Vagina (tissue), 2 donors: ENCODE results near the gene RRP12. TPM values are rescaled to one million over a fixed set of nuclear protein-coding genes. Genes with fewer than 3 reads are reported as not detected.
A peak's percentile ranks its signal among the peaks of the same experiment; 100 is the strongest.

ENCODE experiments used
- DNase-seq, 2 donors: peaks; one replicate each; pipeline ENCODE4 v3.0.0-alpha.2; 2017; ENCODE audit errors: extremely low spot score in 2 of 2
- H3K27ac ChIP-seq: fragments of 200-600 bp; sonication (generic); one replicate; pipeline ENCODE4 v1.5.1; 2019
- H3K27me3 ChIP-seq: fragments of 200-600 bp; sonication (generic); one replicate; pipeline ENCODE4 v1.5.1; 2019
- H3K36me3 ChIP-seq, 2 donors: fragments of 200-600 bp; sonication (generic); one replicate each; pipeline ENCODE4 v1.5.1; 2017 to 2019
- H3K4me1 ChIP-seq: fragments of 200-600 bp; sonication (generic); one replicate; pipeline ENCODE4 v1.5.1; 2019
- H3K4me3 ChIP-seq, 2 donors: fragments of 200-600 bp; sonication (generic); 1 replicate in 1 of 2; 2 replicates in 1 of 2; pipeline ENCODE4 v1.5.1; 2016 to 2019
- H3K9me3 ChIP-seq: fragments of 200-600 bp; sonication (generic); one replicate; pipeline ENCODE4 v1.5.1; 2019
- POLR2A ChIP-seq, 2 donors: fragments of 450-650 bp; IDR thresholded peaks; one replicate each; pipeline ENCODE4 v1.6.1; 2017; ENCODE audit warnings: antibody characterized with exemption in 2 of 2, mild to moderate bottlenecking in 2 of 2, moderate library complexity in 2 of 2
- POLR2AphosphoS5 ChIP-seq, 2 donors: sonication (generic); formaldehyde crosslinking; IDR thresholded peaks; one replicate each; pipeline ENCODE4 v1.9.0; 2017; ENCODE audit warnings: antibody characterized with exemption in 2 of 2, mild to moderate bottlenecking in 2 of 2, low read depth in 1 of 2; ENCODE audit not compliant: insufficient read depth in 1 of 2
- intact Hi-C: fragments of 100-400 bp; cut with DNase I; formaldehyde crosslinking; loops from one replicate; pipeline ENCODE4 v1.15.1; 2023
- total RNA-seq: library from RNA; depleted of rRNA; stranded (reverse); fragments of >200 nt; gene quantifications from one replicate; pipeline ENCODE4 v1.2.3, GENCODE V29; 2016
- TF ChIP-seq, protein P1 (sequence below), 3 experiments: fragments of 450-650 bp in 2 of 3; fragments of 200-600 bp in 1 of 3; sonication (generic) in 1 of 3; IDR thresholded peaks; one replicate each; pipeline ENCODE4 v1.5.1; 2017 to 2019; ENCODE audit warnings: antibody characterized with exemption in 3 of 3, mild to moderate bottlenecking in 2 of 3, moderate library complexity in 2 of 3

The RRP12 gene, protein sequence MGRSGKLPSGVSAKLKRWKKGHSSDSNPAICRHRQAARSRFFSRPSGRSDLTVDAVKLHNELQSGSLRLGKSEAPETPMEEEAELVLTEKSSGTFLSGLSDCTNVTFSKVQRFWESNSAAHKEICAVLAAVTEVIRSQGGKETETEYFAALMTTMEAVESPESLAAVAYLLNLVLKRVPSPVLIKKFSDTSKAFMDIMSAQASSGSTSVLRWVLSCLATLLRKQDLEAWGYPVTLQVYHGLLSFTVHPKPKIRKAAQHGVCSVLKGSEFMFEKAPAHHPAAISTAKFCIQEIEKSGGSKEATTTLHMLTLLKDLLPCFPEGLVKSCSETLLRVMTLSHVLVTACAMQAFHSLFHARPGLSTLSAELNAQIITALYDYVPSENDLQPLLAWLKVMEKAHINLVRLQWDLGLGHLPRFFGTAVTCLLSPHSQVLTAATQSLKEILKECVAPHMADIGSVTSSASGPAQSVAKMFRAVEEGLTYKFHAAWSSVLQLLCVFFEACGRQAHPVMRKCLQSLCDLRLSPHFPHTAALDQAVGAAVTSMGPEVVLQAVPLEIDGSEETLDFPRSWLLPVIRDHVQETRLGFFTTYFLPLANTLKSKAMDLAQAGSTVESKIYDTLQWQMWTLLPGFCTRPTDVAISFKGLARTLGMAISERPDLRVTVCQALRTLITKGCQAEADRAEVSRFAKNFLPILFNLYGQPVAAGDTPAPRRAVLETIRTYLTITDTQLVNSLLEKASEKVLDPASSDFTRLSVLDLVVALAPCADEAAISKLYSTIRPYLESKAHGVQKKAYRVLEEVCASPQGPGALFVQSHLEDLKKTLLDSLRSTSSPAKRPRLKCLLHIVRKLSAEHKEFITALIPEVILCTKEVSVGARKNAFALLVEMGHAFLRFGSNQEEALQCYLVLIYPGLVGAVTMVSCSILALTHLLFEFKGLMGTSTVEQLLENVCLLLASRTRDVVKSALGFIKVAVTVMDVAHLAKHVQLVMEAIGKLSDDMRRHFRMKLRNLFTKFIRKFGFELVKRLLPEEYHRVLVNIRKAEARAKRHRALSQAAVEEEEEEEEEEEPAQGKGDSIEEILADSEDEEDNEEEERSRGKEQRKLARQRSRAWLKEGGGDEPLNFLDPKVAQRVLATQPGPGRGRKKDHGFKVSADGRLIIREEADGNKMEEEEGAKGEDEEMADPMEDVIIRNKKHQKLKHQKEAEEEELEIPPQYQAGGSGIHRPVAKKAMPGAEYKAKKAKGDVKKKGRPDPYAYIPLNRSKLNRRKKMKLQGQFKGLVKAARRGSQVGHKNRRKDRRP (N-terminal part only)
- 32.7 TPM for total RNA-seq

DNA sequence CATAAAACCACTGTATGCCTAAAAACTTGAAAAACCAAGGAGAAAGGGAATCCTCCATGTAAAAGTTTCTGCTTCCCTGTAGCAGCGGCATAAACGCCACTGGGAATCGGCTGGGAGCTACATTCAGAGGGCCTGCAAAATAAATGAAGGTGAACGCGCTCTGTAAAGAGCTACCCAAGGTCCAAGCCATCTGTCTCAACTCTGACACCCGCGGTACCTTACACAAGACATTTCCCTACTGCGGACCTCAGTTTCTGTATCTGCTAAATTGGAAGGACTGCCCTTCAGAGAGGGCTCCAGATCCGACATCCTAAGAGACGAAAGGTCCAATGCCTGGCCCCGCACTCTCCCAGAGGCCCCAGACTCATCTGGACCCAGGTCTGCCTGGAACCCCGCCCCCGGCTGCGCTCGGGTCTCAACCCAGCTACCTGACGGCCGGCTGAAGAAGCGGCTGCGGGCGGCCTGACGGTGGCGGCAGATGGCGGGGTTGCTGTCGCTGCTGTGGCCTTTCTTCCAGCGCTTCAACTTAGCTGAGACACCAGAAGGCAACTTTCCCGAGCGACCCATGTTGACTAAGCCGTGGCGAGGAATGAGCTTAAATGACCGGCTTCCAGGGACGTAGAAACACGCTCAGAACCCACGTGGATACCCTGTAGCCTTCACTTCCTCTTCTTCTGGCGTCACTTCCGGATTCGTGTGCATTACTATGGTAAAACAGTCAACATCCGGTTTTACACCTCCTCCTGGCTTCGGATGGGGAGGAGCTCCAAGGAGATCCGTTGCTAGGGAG, at the start of gene RRP12:
RRP12 (minus strand) TSS at position 676 of the 790 bp plus-strand sequence; CDS start at position 567, 109 bp downstream.
- Histone ChIP-seq H3K4me1 (peaks cover 14% of the 10 kb centered on the region), H3K9me3 (no peaks in the 10 kb centered on the region), H3K4me3 (peak within 1 kb of the TSS; percentile 78 to 88), H3K27ac (peak within 1 kb of the TSS; percentile 51), H3K27me3 (no peaks in the 10 kb centered on the region), H3K36me3 (peaks cover 0 to 17% of the 10 kb centered on the region in 2 donors)
- intact Hi-C loops = no loop called here
- peak in 1 of 2 donors; percentile 95 for DNase-seq
- TF ChIP-seq POLR2A (IDR thresholded peaks at IDR 0.05) (no peak), POLR2AphosphoS5 (IDR thresholded peaks at IDR 0.05; ENCODE audit: insufficient read depth in 1 of 2, low read depth in 1 of 2) (peak; percentile 57 to 91)

DNA sequence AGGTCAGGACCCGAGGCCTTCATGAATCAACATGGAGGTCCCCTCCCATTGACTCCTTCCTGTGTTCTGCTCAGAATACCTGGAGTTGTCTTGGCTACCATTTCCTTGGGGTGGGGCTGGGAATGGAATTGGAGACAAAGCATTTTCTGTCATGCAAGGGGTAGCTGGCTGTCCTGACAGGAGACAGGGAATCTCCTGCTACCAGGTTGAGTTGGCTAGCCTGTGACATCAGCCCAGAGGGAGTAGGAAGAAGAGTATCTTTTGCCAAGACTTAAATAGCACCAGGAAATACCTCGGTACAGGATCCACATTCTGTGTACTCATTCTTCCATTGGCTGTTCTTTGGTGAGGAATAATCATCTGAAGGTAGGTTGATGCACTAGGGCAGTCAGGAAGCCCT, 49.7 kb upstream of the RRP12 start:
- peaks cover 43% of the 10 kb centered on the region for H3K4me1 ChIP-seq
- no peaks in the 10 kb centered on the region for H3K27me3 ChIP-seq
- no peak overlapping the region for H3K4me3 ChIP-seq
- H3K27ac ChIP-seq = no peak overlapping the region
- DNase-seq = no peak
- peaks cover 0 to 16% of the 10 kb centered on the region in 2 donors for H3K36me3 ChIP-seq
- no peaks in the 10 kb centered on the region for H3K9me3 ChIP-seq
- intact Hi-C loops = no loop called here
- TF ChIP-seq POLR2A (IDR thresholded peaks at IDR 0.05) (no peak), POLR2AphosphoS5 (IDR thresholded peaks at IDR 0.05; ENCODE audit: insufficient read depth in 1 of 2, low read depth in 1 of 2) (no peak)
- TF ChIP-seq, protein P1, sequence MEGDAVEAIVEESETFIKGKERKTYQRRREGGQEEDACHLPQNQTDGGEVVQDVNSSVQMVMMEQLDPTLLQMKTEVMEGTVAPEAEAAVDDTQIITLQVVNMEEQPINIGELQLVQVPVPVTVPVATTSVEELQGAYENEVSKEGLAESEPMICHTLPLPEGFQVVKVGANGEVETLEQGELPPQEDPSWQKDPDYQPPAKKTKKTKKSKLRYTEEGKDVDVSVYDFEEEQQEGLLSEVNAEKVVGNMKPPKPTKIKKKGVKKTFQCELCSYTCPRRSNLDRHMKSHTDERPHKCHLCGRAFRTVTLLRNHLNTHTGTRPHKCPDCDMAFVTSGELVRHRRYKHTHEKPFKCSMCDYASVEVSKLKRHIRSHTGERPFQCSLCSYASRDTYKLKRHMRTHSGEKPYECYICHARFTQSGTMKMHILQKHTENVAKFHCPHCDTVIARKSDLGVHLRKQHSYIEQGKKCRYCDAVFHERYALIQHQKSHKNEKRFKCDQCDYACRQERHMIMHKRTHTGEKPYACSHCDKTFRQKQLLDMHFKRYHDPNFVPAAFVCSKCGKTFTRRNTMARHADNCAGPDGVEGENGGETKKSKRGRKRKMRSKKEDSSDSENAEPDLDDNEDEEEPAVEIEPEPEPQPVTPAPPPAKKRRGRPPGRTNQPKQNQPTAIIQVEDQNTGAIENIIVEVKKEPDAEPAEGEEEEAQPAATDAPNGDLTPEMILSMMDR (IDR thresholded peaks at IDR 0.05) = no peak

DNA sequence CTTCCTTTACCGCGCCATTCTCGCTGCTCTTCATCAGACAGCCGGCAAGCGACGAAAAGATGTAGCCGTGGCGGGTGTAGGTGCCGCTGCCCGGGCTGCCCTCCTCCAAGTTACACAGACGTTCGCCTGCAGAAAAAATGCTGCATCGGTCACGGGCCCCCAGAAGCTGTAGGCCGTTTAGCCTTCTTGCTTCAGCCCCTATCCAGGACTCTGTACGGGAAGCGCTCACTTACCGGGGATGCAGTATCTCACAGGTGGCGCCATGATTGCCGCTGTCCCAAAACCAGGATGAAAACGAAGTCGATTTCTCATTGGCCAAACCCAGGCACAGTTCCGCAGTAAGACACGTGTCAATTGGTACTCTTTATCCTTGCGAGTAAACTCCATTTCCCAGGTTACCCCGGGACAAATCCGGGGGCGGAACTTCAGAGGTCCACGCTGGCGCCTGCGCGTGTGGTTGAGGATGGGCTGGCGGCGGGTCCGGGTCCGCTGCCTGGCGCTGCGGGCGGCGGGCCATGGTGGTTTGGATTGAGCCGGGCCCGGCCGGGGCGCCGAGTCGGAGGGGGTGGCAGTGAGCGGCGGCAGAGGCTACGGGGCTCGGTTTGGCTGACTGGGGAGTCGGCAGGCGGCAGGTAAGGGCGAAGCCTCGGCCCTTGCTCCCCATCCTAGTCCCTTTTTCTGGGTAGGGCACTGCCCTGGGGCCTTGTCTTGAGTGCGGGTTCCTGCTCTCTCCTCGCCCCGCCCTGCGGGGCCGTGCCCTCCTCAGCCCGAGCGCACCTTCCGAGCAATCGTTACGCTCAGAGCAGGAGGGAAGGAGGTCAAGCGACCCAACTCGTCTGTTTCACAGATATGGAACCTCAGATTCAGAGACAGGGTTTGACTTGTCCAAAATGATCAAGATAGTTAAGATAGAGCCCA, 44.8 kb upstream of the RRP12 start, which contains the start of the genes EXOSC1 and ZDHHC16:
EXOSC1 (minus strand) TSS at position 285 of the 918 bp plus-strand sequence; CDS start at position 264, 21 bp downstream.
ZDHHC16 (plus strand) TSS at position 454 of the 918 bp plus-strand sequence. CDS start 5,501 bp downstream, outside the sequence.
- intact Hi-C loops = no loop called here
- Histone ChIP-seq H3K4me1 (peaks cover 49% of the 10 kb centered on the region), H3K4me3 (peak within 1 kb of the TSS; percentile 64 to 82), H3K9me3 (no peaks in the 10 kb centered on the region), H3K27ac (peak within 1 kb of the TSS; percentile 66), H3K36me3 (peaks cover 0 to 10% of the 10 kb centered on the region in 2 donors), H3K27me3 (no peaks in the 10 kb centered on the region)
- TF ChIP-seq, protein P1 (IDR thresholded peaks at IDR 0.05) = no peak
- TF ChIP-seq POLR2AphosphoS5 (IDR thresholded peaks at IDR 0.05; ENCODE audit: insufficient read depth in 1 of 2, low read depth in 1 of 2) = peak; percentile 89 to 96
- peak in 1 of 2 donors; percentile 60 for TF ChIP-seq POLR2A (IDR thresholded peaks at IDR 0.05)
- peak in 1 of 2 donors; percentile 96 for DNase-seq

DNA sequence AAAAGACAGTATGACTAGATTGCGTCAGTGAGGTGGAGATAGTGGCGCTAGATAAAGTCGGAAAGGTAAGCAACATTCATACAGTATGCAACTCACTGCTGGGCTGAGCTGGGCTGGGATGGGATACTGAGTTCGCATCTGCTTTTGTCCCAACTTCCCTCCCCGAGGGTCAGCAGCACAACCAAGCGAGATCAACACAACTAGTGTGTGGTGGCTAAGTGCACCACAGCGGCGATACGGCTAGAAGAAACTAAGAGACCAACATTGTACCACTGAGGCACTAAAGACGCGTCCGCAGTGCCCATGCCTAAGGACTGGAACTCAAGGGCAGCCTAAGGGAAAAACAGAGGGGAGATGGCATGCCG, 44.2 kb upstream of the RRP12 start:
- no peaks in the 10 kb centered on the region for H3K9me3 ChIP-seq
- peaks cover 42% of the 10 kb centered on the region for H3K4me1 ChIP-seq
- peak overlapping the region; percentile 66 for H3K27ac ChIP-seq
- H3K27me3 ChIP-seq = no peaks in the 10 kb centered on the region
- DNase-seq = no peak
- H3K36me3 ChIP-seq = peaks cover 0 to 17% of the 10 kb centered on the region in 2 donors
- intact Hi-C loops = no loop called here
- H3K4me3 ChIP-seq = peak overlapping the region; percentile 64 to 82
- TF ChIP-seq POLR2AphosphoS5 (IDR thresholded peaks at IDR 0.05; ENCODE audit: insufficient read depth in 1 of 2, low read depth in 1 of 2) (no peak), POLR2A (IDR thresholded peaks at IDR 0.05) (no peak)
- TF ChIP-seq, protein P1 (IDR thresholded peaks at IDR 0.05) = no peak
